IPS-11a (cell line): ENCODE measurements around the gene DAD1.
"Not testable (repeated sequence)": the region's sequence is repeated elsewhere in the genome, so short reads cannot be mapped to it uniquely, and the experiment has no call there.

Experiments used
- H3K4me3 ChIP-seq: one replicate; pipeline ENCODE4 v1.5.1; 2013; ENCODE audit warnings: low read depth, low read length, control low read depth

The DAD1 gene

GRCh38 chr14:22569737-22570131 lies 19.3 kb downstream of the DAD1 start:
- H3K4me3 ChIP-seq: no peak overlapping the region

- H3K4me3 ChIP-seq: no peak overlapping the region
Observed at GRCh38 chr14:22569106-22569736, 19.8 kb downstream of the DAD1 start.

GRCh38 chr14:22567437-22567836 lies 21.6 kb downstream of the DAD1 start:
- no peak overlapping the region for H3K4me3 ChIP-seq

GRCh38 chr14:22566845-22567244 lies 22.2 kb downstream of the DAD1 start:
- H3K4me3 ChIP-seq: no peak overlapping the region

- H3K4me3 ChIP-seq: not testable (repeated sequence)
Observed at GRCh38 chr14:22566266-22566665, 22.8 kb downstream of the DAD1 start.

GRCh38 chr14:22565391-22565945 lies 23.6 kb downstream of the DAD1 start:
- no peak overlapping the region for H3K4me3 ChIP-seq

GRCh38 chr14:22564463-22564862 lies 24.6 kb downstream of the DAD1 start:
- H3K4me3 ChIP-seq: no peak overlapping the region

GRCh38 chr14:22563987-22564386 lies 25.0 kb downstream of the DAD1 start:
- H3K4me3 ChIP-seq: no peak overlapping the region

- H3K4me3 ChIP-seq: no peak overlapping the region
Observed at GRCh38 chr14:22561661-22562579, 27.1 kb downstream of the DAD1 start.

- H3K4me3 ChIP-seq: no peak overlapping the region
Observed at GRCh38 chr14:22561366-22561660, 27.7 kb downstream of the DAD1 start.

- no peak overlapping the region for H3K4me3 ChIP-seq
Observed at GRCh38 chr14:22560662-22561365, 28.2 kb downstream of the DAD1 start.

GRCh38 chr14:22559041-22559440 lies 30.0 kb downstream of the DAD1 start:
- H3K4me3 ChIP-seq: no peak overlapping the region

- H3K4me3 ChIP-seq: no peak overlapping the region
Observed at GRCh38 chr14:22558221-22558913, 30.7 kb downstream of the DAD1 start.

GRCh38 chr14:22557846-22558220 lies 31.2 kb downstream of the DAD1 start:
- no peak overlapping the region for H3K4me3 ChIP-seq

- no peak overlapping the region for H3K4me3 ChIP-seq
Observed at GRCh38 chr14:22556990-22557623, 31.9 kb downstream of the DAD1 start.

- no peak overlapping the region for H3K4me3 ChIP-seq
Observed at GRCh38 chr14:22556021-22556989, 32.7 kb downstream of the DAD1 start.

GRCh38 chr14:22555384-22556011 lies 33.5 kb downstream of the DAD1 start:
- H3K4me3 ChIP-seq: no peak overlapping the region

- H3K4me3 ChIP-seq: no peak overlapping the region
Observed at GRCh38 chr14:22554498-22555383, 34.3 kb downstream of the DAD1 start.
